Activated CD4-positive, alpha-beta T cell treated with anti-CD3 and anti-CD28 coated beads, Interleukin-2, amount 10 ng/mL, durations not matched to agents 7 days and 5 days (primary cell): ENCODE results near the gene TYMP. TPM values are rescaled to one million over a fixed set of nuclear protein-coding genes. Genes with fewer than 3 reads are reported as not detected.

ENCODE experiments used
- CTCF ChIA-PET: fragments of 350-600 bp; sonication (Branson Sonifier 250); formaldehyde crosslinking; loops from one replicate; lab custom pipeline; 2021; ENCODE audit warnings: antibody characterized with exemption; lab: Charles Lee
- POLR2A ChIA-PET: fragments of 350-600 bp; sonication (Branson Sonifier 250); formaldehyde crosslinking; loops from one replicate; lab custom pipeline; 2021; ENCODE audit warnings: antibody characterized with exemption; lab: Charles Lee
- DNase-seq: peaks from one replicate; pipeline ENCODE4 v3.0.0-alpha.2; 2020
- H3K27ac Mint-ChIP-seq: one replicate; pipeline ENCODE4 v1.8.0; 2021; ENCODE audit warnings: mild to moderate bottlenecking, moderate library complexity, mixed read lengths
- H3K27me3 Mint-ChIP-seq: one replicate; pipeline ENCODE4 v1.8.0; 2021; ENCODE audit warnings: mixed read lengths
- H3K36me3 Mint-ChIP-seq: one replicate; pipeline ENCODE4 v1.8.0; 2021; ENCODE audit warnings: low read depth, mixed read lengths
- H3K4me1 Mint-ChIP-seq: one replicate; pipeline ENCODE4 v1.8.0; 2021; ENCODE audit warnings: mixed read lengths
- H3K4me3 Mint-ChIP-seq: one replicate; pipeline ENCODE4 v1.8.0; 2021; ENCODE audit warnings: mild to moderate bottlenecking, moderate library complexity, mixed read lengths
- H3K9me3 Mint-ChIP-seq: one replicate; pipeline ENCODE4 v1.8.0; 2021; ENCODE audit warnings: mixed read lengths
- total RNA-seq, 2 experiments: library from RNA; stranded (reverse); gene quantifications; one replicate each; pipeline ENCODE4 v1.2.3, GENCODE V29; 2021

TYMP gene
- total RNA-seq, 2 experiments from 2014 or later: 92.2 to 126 TPM

DNA sequence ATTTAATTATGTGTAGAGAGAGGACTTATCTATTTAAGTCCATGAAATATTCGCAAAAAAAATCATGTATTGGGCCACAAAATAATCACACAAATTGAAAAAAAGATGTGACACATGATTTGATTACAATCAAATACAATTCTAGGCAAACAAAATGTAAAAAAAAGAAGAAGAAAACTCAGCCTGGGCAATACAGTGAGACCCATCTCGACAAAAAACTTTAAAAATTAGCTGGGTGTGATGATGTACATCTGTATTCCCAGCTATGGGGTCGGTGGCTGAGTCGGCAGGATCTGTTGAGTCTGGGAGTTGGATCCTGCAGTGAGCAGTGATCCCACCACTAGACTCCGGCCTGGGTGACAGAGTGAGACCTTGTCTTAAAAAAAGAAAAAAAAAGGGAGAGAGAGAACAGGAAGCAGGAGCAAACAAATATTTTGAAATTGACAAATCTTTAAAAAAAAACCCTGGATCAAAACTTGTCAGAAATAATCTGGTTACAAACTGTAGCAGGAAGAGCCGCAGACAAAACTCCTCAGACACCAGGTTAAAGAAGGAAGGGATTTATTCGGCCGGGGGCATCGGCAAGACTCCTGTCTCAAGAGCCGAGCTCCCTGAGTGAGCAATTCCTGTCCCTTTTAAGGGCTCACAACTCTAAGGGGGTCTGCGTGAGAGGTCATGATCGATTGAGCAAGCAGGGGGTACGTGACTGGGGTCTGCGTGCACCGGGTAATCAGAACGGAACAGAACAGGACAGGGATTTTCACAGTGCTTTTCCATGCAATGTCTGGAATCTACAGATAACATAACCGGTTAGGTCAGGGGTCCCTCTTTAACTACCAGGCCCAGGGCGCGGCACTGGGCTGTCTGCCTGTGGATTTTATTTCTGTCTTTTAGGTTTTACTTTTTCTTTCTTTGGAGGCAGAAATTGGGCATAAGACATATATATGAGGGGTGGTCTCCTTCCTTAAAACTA lies 3.3 kb upstream of the TYMP start:
- POLR2A ChIA-PET: interaction anchor here (1.7 kb wide), 1 partner anchor 15 kb away, joined by 6 read pairs; no protein-coding TSS in a partner anchor
- Mint-ChIP-seq H3K4me3 (peak overlapping the region; percentile 96), H3K36me3 (peaks cover 27% of the 10 kb centered on the region), H3K27ac (peak overlapping the region; percentile 100), H3K9me3 (no peaks in the 10 kb centered on the region), H3K4me1 (peaks cover 52% of the 10 kb centered on the region), H3K27me3 (no peaks in the 10 kb centered on the region)
- CTCF ChIA-PET: interaction anchor here (0.6 to 0.7 kb wide), 2 partner anchors 48 to 87 kb away, joined by 3 to 4 read pairs; no protein-coding TSS in a partner anchor
- DNase-seq: no peak

DNA sequence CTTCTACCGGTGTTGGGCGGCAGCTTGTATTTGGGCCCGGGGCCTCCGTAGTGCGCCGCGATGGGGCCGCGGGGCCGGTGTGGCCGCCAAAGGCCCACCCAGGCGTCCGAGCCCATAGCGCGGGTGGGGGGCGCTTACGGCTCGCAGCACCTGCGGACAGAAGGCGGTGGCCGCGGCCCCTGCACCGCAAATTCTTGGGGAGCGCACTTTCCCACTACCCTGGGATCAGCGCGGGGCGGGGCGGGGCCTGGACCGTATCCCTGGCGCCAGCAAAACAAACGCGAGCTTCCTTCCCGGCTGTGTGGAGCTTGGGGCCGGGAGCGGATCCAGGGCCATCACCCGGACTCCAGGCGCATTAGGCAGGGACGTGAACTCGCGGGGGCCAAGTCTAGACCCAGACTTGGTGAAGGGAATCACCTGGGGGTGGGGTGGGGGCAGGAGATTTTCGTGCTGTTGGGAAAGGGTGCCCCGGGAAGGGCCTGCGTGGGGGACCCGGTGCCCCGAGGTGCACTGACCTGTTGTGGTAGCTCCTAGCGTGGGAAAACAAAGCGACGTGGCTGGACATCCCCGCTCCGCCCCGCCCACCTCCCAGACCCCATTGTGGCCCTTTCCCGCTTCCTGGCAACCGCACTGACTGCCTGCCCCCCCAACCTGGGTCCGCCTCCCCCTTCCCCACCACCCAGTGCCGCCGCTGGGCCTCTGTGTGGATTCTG lies 2.3 kb upstream of the TYMP start:
- peak overlapping the region; percentile 100 for H3K27ac Mint-ChIP-seq
- H3K36me3 Mint-ChIP-seq: peaks cover 36% of the 10 kb centered on the region
- POLR2A ChIA-PET: interaction anchor here (1.7 kb wide), 1 partner anchor 16 kb away, joined by 6 read pairs; no protein-coding TSS in a partner anchor
- no peaks in the 10 kb centered on the region for H3K27me3 Mint-ChIP-seq
- H3K4me3 Mint-ChIP-seq: peak overlapping the region; percentile 96
- peak; percentile 38 for DNase-seq
- peaks cover 60% of the 10 kb centered on the region for H3K4me1 Mint-ChIP-seq
- no peaks in the 10 kb centered on the region for H3K9me3 Mint-ChIP-seq
- CTCF ChIA-PET: interaction anchor here (0.8 kb wide), 1 partner anchor 31 kb away, joined by 3 read pairs; no protein-coding TSS in a partner anchor

DNA sequence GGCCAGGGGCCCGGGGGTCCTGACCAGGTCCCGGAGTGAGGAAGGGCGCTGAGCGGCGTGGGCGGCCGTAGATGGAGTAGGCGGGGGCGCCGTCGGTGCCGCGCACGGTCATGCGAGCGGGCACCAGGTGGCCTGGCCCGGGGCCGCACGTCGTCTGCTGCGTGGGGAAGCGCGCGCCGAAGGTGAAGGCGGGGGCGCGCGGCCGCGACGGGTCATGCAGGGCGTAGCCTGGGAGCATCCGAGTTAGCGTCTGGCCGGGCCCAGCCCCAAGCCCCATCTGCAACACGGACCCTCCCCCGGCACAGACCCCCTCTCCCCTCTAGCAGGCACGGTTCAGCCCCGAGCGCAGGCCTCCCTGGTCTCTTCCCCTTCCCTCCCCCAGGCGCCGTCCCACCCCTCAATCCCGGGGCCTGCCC lies 1.7 kb upstream of the TYMP start:
- ChIA-PET POLR2A (interaction anchor here (1.7 kb wide), 1 partner anchor 17 kb away, joined by 6 read pairs; no protein-coding TSS in a partner anchor), CTCF (interaction anchor here (0.8 kb wide), 1 partner anchor 32 kb away, joined by 3 read pairs; no protein-coding TSS in a partner anchor)
- peak overlapping the region; percentile 96 for H3K4me3 Mint-ChIP-seq
- DNase-seq: peak; percentile 79
- peak overlapping the region; percentile 100 for H3K27ac Mint-ChIP-seq
- no peaks in the 10 kb centered on the region for H3K27me3 Mint-ChIP-seq
- peaks cover 59% of the 10 kb centered on the region for H3K4me1 Mint-ChIP-seq
- no peaks in the 10 kb centered on the region for H3K9me3 Mint-ChIP-seq
- H3K36me3 Mint-ChIP-seq: peaks cover 39% of the 10 kb centered on the region

- peak; percentile 89 for DNase-seq
- POLR2A ChIA-PET: no interaction called here
- peak overlapping the region; percentile 96 for H3K4me3 Mint-ChIP-seq
- H3K4me1 Mint-ChIP-seq: peaks cover 53% of the 10 kb centered on the region
- H3K36me3 Mint-ChIP-seq: peaks cover 36% of the 10 kb centered on the region
- no peaks in the 10 kb centered on the region for H3K27me3 Mint-ChIP-seq
- CTCF ChIA-PET: no interaction called here
- no peaks in the 10 kb centered on the region for H3K9me3 Mint-ChIP-seq
- peak overlapping the region; percentile 100 for H3K27ac Mint-ChIP-seq
Measured at GRCh38 chr22:50530877-50531545, 1.2 kb upstream of the TYMP start.

DNA sequence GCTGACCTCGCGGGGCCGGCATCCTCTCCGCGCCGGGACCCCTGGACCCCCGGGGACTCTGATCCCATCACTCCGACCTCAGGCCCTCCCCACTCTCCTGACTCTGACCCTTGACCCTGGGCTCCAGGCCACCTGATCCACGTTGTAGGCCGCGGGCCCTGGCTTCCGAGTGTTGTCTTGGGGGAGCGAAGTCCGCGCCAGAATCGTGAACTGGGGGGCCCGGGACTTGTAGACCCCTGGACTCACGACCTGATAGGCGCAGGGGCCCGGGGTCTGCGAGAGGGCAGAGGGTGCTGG lies 716 bp upstream of the TYMP start:
- Mint-ChIP-seq H3K36me3 (peaks cover 36% of the 10 kb centered on the region), H3K4me1 (peaks cover 50% of the 10 kb centered on the region), H3K4me3 (peak overlapping the region; percentile 96), H3K27ac (peak overlapping the region; percentile 100), H3K9me3 (no peaks in the 10 kb centered on the region), H3K27me3 (no peaks in the 10 kb centered on the region)
- DNase-seq: no peak
- CTCF ChIA-PET: no interaction called here
- POLR2A ChIA-PET: no interaction called here

DNA sequence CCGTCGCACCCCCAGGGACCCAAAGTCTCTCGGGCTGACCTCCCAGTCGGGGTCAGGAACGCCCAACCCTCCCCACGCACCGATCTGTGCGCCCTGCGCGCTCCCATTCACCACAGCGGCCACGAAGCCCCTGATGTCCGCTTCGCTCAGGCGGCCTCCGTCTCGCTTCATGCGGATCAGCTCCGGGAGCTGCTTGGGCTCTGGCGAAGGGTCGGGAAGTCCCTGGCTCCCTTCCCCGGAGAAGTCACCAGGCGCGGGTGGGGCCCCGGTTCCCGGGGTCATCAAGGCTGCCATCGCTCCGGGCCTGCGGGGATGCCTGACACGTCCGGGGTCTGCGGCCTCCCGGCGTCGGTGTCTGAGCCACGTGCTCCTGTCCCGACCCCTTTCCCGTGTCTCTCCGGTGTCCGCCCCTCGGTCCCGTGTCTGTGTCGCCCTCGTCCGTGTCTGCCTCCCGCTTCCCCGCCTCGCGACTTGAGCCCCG lies 356 bp downstream of the TYMP start:
- Mint-ChIP-seq H3K27ac (peak overlapping the region; percentile 83), H3K4me3 (peak overlapping the region; percentile 80), H3K9me3 (no peaks in the 10 kb centered on the region), H3K4me1 (peaks cover 49% of the 10 kb centered on the region), H3K36me3 (peaks cover 39% of the 10 kb centered on the region), H3K27me3 (no peaks in the 10 kb centered on the region)
- CTCF ChIA-PET: interaction anchor here (1.1 to 5.8 kb wide), 4 partner anchors 16 to 89 kb away, joined by 3 to 74 read pairs (median 5); partner anchors contain the start of genes KLHDC7B and SYCE3
- POLR2A ChIA-PET: interaction anchor here (0.6 to 1.0 kb wide), 2 partner anchors 10 to 34 kb away, joined by 4 to 10 read pairs; no protein-coding TSS in a partner anchor
- no peak for DNase-seq

DNA sequence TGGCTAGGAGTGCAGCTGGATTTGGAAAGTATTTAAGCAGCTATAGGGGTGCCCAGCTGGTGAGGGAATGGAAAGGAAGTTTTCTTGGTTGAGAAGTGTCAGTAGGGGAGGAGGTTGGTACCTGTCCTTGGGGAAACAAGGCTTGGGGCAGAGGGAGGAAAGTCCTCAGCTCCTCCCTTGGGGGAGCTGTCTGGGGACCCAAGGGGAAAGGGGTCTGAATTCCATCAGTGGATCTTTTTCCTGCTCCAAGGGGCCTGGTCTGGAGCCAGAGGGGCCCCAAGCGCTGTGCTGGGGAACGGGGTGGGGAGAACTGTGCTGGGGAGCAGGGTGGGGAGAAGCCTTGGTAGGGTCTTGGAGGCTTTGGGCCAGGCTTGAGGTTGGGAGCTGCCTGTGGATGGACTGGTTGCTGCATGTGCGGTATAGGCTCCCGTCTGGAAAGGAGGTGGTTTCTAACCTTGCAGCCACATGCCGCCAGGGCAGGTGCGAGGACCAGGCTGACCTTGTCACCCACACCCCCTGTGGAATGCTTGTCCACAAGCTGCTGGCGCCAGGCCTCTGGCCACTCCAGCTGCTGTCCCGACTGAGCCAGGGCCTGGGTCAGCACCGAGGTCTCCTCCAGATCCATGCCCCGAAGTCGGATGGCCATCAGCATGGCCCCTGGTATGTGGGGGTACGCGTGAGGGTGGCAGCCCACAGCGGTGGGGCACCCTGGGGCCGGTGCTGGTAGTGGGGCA lies 963 bp downstream of the TYMP start:
- Mint-ChIP-seq H3K27ac (peak overlapping the region; percentile 93), H3K36me3 (peaks cover 40% of the 10 kb centered on the region), H3K4me3 (peak overlapping the region; percentile 80), H3K4me1 (peaks cover 46% of the 10 kb centered on the region), H3K27me3 (no peaks in the 10 kb centered on the region), H3K9me3 (no peaks in the 10 kb centered on the region)
- no peak for DNase-seq
- ChIA-PET POLR2A (interaction anchor here (1.3 kb wide), 1 partner anchor 10 kb away, joined by 4 read pairs; no protein-coding TSS in a partner anchor), CTCF (interaction anchor here (0.8 to 5.8 kb wide), 4 partner anchors 12 to 90 kb away, joined by 3 to 74 read pairs (median 5); partner anchors contain the start of genes KLHDC7B and SYCE3)

GRCh38 chr22:50527921-50528681 lies 1.7 kb downstream of the TYMP start:
- Mint-ChIP-seq H3K4me1 (peaks cover 41% of the 10 kb centered on the region), H3K27me3 (no peaks in the 10 kb centered on the region), H3K27ac (peak overlapping the region; percentile 93), H3K36me3 (peaks cover 40% of the 10 kb centered on the region), H3K9me3 (no peaks in the 10 kb centered on the region), H3K4me3 (peak overlapping the region; percentile 80)
- DNase-seq: no peak
- CTCF ChIA-PET: interaction anchor here (0.8 to 5.8 kb wide), 6 partner anchors 10 to 93 kb away, joined by 4 to 74 read pairs (median 6); partner anchors contain the start of genes KLHDC7B, NCAPH2 and SYCE3
- POLR2A ChIA-PET: interaction anchor here (1.3 to 1.8 kb wide), 2 partner anchors 11 to 20 kb away, joined by 4 to 5 read pairs; partner anchors contain the start of genes LMF2 and NCAPH2

GRCh38 chr22:50526834-50527801 lies 2.7 kb downstream of the TYMP start:
- Mint-ChIP-seq H3K4me3 (peak overlapping the region; percentile 80), H3K4me1 (peaks cover 37% of the 10 kb centered on the region), H3K36me3 (peaks cover 36% of the 10 kb centered on the region), H3K27me3 (no peaks in the 10 kb centered on the region), H3K9me3 (no peaks in the 10 kb centered on the region), H3K27ac (peak overlapping the region; percentile 93)
- ChIA-PET POLR2A (interaction anchor here (0.6 to 1.8 kb wide), 2 partner anchors 13 to 19 kb away, joined by 3 to 5 read pairs; partner anchors contain the start of genes LMF2 and NCAPH2), CTCF (interaction anchor here (0.7 to 5.8 kb wide), 8 partner anchors 11 to 251 kb away, joined by 4 to 74 read pairs (median 5); partner anchors contain the start of genes NCAPH2 and SYCE3)
- peak; percentile 54 for DNase-seq
